ENCODE measurements around the gene SLIT3.

SLIT3 gene

DNA sequence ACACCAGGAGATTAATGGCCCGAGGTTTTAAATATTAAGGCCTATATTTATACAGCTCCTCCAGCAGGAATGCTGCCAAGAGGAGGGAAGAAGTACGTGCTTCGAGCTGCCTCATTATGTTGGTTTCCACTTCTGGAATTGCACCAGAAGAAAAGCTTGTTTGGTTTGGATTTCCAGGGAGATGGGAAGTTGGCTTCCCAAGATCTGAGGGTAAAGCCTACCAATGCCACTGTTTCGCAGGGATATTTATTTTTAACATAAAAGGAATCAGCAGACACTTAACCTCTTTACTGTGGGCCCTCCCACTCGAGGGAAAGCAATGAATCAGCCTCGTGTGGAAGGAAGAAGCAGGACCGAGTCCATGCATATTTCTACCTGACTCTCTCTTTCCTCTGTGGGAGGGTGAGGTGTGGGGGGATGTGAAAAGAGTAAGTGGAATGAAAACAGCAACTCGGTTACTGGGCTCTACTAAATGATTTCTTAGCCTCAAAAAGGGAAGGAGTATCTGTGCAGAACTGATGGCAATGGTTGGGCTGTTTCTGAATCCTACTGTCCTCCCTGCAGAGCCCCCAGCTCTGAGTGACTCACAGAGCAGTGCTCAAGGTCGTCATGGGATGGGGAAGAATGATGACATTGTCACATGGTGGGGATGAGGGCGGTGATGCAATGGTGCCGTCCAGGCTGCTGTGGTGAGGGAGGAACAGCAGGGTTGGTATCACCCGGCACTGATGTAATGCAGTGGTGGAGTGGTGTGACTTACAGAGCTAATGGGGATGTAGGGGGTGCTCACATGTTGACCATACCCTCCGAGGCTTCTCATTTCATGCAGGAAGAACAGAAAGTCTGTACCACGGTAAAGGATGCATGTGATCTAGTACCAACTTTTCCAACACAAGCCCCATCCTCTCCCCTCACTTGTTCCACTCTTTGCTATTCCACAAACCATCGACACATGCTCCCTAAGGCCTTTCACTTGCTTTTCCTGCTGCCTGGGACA lies 506.8 kb downstream of the SLIT3 start:
- DNase-seq (ENCODE audit: low spot score) = no peak

DNA sequence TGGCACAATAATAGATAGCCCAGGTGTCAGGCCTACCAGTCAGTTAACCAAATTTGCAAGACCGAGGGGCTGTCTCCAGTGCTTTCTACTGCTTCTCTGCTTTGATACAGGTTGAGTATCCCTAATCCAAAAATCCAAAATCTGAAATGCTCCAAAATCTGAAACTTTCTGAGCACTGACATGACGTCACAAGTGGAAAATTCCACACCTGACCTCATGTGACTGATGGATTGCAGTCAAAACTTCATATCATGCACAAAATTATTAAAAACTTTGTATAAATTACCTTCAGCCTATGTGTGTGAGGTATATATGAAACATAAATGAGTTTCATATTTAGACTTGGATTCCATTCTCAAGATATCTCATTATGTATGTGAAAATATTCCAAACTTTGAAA lies 508.3 kb downstream of the SLIT3 start:
- DNase-seq (ENCODE audit: low spot score) = no peak

DNA sequence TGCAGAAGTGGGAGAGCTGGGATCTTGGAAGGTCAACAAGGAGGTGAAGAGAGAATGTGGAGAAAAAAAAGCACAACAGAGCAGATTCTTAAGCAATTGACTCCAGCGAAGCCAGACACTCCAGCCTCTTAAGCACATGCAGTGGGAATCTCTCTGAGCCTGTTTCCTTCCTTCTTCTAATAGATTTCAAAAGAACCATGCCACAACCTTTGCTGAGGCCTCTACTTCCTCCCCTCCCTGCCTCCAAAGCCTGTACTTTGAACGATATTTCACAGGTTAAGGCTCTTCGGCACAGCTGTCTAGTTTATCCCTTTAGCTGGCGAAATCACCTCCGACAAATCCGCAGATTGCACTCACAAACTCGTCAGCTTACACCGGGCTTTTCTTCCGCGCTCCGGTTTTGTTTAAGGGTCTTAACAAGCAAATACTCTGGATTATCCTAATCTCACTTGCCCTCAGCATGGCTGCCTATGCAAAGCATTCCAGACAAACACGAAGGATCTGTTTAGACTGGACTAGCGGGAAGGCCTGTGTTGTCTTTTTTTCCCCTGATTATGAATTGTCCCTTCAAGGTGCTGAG lies 510.2 kb downstream of the SLIT3 start:
- no peak for DNase-seq (ENCODE audit: low spot score)

DNA sequence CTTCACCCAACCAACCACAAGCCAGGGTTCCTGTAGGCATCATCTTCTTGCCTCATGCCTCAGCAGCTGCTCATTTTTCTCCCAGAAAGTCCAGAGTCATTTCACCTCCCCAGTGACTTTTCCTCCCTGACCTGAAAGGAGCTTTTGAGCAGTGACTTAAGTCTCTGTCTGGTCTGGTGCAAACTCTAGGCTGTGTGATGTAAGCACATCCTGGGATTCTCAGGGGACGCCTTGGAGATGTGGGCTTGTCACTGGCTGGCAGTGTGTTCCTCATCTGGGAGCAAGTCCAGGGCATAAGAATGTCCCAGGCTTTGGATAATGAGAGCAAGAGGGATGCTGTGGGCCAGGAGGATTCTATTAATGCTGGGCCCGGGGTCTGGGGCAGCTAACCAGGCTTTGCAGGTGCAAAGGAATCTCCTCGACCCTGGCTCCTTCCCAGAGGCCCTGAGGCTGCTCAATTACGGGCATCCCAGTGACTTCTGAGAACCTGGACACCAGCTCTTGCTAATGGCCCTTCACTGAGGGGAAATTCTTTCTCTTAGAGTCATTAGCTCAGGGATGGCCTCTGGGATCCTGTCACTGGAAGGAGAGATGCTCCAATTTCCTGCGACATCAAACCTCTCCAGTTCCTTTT lies 510.8 kb downstream of the SLIT3 start:
- DNase-seq (ENCODE audit: low spot score) = no peak

DNA sequence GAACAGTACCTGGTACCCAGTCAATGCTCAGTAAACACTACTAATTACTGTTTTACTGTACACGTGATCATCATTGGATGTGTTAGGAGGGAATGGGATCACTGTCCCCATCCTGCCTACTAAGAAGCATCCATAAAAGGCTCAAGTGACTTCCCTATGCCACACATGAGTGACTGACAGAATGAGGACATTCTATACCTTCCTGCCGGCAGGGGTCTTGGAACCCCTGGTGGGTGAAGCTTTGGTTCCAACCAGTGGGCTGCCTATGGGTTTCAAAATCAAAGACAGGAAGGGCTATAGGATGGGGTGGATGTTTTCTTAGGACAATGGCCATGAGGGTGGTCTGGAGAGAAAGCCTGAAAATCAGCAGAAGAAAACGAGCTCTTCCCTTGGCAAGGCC lies 512.2 kb downstream of the SLIT3 start:
- DNase-seq (ENCODE audit: low spot score) = no peak

DNA sequence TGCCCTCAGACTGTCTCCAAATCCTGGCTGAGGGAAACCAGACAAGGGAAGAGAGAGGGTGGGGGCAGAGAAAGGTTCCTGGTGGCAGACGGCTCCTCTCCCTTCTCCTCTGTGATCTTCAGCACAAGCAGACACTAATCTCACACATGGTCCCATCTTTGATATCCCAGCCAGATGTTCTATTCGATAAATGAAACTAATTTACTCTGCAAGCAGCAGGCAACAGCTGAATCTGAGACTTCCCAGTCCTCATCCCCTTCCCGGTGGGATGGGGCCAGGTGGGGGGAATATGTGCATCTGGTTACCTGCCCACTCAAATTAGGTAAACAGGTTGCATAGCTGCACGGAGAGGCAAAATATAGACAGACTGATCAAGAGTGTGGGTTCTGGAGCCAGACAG lies 512.8 kb downstream of the SLIT3 start:
- no peak for DNase-seq (ENCODE audit: low spot score)

DNA sequence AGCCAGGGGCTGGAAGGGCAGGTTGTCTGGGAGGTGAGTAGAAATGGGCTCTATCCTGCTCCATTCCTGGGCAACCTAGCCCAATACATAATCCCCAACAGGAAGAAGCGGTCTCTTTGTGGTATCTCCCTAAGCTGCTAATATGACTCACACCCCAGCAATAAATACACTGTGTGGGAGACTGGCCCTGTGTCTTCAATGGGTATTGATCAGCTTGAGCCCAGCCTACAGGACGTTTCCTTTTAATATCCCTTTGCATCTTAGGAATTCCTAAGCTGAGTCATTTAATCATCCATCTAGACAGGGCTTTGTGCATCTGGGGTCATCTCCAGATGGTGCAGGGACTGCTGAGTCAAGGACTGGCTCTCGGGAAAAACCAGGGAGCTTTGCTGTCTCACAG lies 514.8 kb downstream of the SLIT3 start:
- no peak for DNase-seq (ENCODE audit: low spot score)

DNA sequence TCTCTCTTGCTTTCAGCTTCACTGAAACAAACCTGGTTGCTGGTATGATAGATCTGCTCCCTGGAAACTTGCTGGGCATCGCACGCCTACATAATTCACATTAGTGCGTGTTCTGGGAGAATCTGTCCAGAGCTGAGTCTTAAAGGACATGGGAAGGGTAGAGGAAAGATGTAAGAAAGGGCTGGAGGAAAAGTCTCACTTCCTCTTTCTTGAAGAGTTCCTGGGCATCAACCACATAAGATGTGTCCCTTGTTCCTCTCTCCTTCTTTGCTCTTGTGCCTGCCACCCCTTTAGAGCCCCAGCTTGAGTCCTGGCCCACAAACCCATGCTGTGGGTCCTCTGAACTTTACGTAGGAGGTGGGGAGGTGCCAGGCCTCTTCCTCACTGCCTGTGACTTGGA lies 516.5 kb downstream of the SLIT3 start:
- DNase-seq (ENCODE audit: low spot score) = no peak

DNA sequence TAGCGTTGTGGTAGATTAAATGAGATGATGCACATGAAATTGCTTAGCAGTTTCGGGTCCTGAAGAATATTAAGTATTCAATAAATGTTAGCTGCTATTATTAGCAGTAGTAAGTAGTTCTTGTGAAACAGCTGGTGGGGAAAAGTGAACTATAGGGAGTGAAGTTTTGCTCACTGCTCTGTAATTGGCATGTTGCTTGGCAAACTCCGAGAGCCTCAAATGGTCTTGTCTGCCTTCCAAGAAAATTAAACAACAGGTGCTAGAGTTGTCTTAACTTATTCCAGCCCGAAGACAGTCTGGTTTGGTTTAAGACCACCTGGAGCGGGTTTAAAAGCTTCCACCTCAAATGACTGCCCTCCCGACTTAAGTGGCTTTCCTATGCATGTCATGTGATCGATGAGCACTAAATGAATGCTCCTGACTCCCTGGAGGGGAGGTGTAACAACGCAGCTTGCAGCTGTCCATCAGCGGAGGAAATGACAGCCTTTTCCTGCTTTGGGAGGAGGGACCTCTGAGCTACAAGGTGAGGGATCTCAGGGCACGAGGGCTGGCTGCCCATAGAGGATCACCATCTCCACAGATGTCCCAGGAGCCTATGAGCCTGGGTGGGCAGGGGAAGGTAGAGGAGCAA lies 518.9 kb downstream of the SLIT3 start:
- DNase-seq (ENCODE audit: low spot score) = no peak

DNA sequence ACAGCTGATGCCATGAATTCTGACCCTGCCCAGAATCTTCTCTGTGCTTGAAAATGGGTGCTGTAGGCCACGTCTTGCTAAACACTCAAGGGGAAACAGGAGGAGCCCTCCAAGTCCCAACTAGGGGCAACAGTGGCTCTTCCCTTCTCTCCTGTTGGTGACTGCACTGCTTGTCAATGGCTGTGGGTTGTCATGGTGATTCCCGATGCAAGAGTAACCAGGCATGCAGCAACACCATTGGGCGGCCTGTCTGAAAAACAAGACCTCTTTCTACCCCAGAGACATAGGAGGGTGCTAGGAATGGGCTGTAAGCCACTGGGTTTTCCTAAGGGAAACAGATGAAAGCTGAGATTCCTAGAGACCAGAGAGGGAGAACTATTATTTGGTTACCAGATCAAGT lies 520.1 kb downstream of the SLIT3 start:
- no peak for DNase-seq (ENCODE audit: low spot score)

DNA sequence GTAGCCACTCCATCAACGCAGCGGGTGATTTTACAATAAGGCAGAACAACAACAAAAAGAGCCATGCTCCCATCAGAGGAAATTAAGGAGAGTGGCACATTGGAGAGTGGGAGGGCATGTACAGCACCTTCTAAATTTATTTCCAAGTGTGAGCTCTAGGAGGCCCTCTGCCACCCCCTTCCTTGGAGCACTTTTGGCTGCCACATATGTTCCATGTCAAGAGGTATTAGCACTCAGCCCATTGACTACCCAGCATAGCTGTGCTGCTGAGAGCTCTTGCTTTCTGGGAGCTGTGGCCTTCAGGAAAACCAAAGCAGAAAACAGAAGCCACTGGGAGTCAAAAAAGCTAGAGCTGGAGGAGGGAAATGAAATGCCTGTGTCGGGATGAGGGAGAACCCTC lies 521.6 kb downstream of the SLIT3 start:
- no peak for DNase-seq (ENCODE audit: low spot score)

DNA sequence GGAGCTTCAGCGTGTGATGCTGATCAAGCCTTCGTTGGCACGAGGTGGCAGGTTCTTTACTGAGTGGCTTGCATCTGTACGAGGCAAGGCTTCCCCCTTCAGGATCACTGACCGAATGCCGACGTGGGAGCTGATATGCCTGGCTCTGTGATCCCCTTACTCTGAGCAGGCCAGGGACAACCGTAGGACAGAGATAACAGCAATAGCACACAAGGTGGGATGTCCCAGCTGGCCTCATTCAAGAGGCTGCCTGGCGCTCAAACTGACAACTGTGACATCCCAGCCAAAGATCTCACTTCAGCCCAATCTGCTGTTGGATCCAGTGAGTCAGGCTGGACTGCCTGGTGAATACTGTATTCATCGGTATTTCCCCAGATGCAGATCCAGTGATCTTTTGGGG lies 522.4 kb downstream of the SLIT3 start:
- DNase-seq (ENCODE audit: low spot score) = no peak

DNA sequence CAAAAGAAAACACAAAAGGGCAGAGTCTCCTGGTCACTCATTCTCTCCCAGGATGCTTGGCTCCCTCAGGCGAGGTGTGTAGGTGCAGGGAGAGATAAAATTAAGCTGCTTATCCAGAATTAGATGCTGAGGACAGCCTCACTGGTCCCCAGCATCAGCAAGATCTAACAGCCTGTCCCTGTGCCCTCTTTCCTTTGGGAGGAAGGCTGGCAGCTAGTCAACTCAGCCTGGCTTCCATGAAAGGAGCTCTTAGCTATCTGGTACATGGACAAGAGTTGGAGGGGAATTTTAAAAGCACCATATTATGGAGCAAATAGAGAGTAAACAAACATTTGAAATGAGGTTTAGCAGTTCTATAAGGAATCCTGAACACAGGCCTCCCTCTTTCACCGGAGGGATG lies 523.3 kb downstream of the SLIT3 start:
- DNase-seq (ENCODE audit: low spot score) = no peak

DNA sequence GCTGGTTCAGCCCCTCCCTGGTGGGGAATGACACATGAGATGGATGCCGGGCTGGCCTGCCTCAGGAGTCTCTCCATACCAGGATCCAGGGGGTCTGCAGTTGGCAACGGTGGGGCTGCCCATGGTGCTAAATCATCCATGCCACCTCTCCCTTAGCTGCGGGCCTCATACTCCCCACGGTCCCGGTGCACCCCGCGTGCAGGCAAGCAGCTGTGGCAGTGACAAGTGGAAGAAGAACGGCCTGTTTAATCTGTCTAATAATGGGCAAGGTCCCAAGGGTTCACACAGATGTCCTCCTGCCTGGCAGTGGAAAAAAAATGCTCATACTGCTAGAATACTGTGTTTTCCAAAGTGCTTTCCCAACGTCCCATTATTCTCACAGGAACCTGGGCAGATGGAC lies 524.9 kb downstream of the SLIT3 start:
- no peak for DNase-seq (ENCODE audit: low spot score)

DNA sequence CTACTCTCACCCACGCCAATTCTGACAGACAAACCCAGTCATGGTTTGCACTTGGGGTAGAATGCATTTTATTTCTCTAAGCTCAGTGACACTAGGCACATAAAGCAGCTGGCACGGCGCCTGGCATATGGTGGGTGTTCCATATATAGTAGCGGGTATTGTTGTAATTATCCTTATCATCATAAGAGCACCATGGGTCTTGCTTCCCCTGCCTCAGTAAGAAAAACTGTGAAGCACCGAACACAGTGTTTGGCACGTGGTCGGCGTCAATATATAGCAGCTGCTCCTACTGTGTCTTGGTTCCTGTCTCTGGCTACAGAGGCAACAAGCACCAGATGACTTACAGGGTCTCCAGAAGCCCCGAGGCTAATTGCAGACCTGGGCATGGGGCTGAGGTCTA lies 527.7 kb downstream of the SLIT3 start:
- DNase-seq (ENCODE audit: low spot score) = no peak

DNA sequence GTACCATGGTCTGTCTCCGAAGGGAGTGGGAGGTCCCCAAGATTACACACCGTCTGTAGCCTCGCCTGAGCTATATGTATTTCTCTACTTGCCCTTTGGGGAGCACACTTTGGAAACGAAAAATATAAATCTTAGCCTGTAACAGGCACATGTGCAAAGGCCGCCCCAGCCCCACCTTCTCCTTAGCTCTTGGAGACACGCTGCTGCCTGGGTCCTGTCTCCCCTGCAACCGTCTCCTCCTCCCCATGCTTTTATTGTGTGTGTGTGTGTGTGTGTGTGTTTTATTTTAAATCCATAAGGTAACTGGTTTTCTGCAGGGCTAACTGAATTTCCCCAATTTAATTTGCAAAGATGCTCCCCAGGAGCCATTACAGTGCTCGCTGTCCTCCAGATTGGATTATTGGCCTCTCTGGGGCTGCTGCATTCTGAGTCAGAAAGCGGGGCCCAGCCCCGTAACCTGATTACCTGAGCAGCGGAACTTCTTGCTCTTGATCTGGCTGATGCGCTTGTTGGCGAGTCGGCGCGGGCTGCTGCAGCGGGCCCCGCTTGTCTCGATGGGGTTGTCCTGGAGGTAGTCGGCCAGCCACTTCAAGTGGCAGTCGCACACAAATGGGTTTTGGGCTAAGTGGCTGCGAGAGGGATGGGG lies 528.5 kb downstream of the SLIT3 start:
- no peak for DNase-seq (ENCODE audit: low spot score)

DNA sequence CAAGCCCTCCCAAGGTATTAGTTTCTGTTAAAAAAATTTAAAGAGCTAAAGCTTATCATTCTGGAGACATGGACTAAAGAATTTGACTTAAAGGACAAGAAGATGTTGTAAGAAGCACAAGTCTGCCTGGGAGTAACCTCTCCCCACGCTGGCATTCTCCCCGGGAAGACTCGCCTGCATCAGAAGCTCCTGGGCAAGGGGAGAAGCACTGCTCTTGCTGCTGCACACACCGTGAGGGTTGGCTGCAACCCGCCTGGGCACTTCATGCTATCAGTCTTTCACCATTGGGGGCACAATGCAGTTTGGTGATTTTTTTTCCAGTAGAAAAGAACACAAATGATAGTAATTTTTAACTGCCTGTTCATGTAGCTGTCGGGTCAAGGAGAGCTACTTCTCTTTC lies 529.3 kb downstream of the SLIT3 start:
- no peak for DNase-seq (ENCODE audit: low spot score)

DNA sequence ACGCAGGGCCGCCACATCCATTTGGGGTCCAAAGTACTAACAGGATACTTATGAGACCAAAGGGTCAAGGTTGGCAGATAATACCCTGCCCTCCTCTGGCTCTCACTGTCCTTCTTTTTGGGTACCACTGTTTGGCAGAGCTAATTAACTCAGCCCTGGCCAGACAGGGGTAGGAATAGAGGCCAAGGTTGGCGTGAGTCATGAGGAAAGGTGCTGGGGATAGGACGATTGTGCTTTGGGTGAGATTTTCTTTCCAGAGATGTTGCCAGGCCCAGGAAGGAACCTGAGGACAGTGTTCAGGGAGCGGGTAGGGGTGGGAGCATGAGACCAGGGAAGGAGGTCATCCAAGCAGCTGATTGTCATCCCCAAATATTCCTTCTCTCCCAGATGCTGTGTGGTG lies 529.9 kb downstream of the SLIT3 start:
- no peak for DNase-seq (ENCODE audit: low spot score)

DNA sequence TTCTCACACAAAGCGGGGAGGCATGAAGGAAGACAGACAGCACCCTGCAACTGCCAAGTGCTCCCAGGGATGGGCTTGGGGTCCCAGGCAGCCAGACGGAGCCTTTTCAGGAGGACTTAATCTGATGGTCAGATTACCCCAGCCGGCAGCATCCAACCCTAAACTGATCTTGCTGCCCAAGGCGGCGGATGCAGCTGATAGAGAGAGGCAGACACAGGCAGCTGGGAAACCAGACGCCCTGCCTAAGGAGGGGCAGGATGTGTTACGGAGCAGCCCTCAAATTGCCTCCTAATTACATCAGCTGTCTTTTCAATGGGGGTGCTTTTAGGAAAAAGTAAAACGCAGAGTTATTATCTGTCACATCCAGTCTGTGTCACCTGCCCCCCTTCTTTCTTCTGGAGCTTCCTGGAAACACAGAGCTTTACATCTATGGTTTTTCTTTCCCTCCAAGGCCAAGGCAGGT lies 530.9 kb downstream of the SLIT3 start:
- no peak for DNase-seq (ENCODE audit: low spot score)

DNA sequence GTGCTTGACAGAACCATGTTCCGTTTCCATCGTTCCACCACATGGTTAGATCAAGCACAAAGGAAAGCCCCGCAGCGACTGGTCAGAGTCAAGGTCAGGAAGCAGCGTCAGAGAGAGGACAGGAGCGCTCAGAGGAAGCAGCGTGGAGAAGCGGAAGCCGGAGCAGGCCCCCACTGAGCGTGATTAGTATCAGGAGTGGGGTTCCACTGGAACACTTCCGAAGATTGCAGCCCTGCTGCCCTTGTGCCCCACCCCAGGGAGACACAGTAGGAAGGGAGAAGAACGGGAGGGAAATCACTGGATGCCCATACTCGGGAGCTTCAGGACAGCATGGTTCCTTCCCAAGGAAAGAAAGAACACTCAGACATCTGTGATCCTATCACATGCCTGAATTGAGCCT lies 532.8 kb downstream of the SLIT3 start:
- no peak for DNase-seq (ENCODE audit: low spot score)

DNA sequence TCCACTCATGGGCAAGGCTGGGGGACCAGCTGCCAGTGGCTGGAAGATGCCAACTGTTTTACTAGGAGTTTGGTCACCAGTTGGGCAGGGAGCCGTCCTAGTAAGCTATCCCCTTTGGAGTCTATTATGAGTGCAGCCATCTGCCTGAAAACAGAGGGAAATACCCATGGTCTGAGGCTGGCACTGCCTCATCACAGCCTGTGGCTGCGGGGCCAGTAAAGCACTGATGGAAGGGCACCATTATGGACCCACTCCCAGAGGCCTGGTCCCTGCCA lies 534.6 kb downstream of the SLIT3 start:
- DNase-seq (ENCODE audit: low spot score) = no peak

All from CD4-positive, alpha-beta T cell treated with Interleukin-2 at 100 ng/mL for 4 hours (primary cell).